HG03066 (cell line): Measurements from ENCODE around the gene DOK4.
"Not testable (repeated sequence)": the region's sequence is repeated elsewhere in the genome, so short reads cannot be mapped to it uniquely, and the experiment has no call there.

Experiments
- ATAC-seq: cut with Tn5 transposase; IDR thresholded peaks from one replicate; pipeline ENCODE4 v1.9.1; 2021; ENCODE audit warnings: low read depth; ENCODE audit not compliant: unreplicated experiment

Gene DOK4

DNA sequence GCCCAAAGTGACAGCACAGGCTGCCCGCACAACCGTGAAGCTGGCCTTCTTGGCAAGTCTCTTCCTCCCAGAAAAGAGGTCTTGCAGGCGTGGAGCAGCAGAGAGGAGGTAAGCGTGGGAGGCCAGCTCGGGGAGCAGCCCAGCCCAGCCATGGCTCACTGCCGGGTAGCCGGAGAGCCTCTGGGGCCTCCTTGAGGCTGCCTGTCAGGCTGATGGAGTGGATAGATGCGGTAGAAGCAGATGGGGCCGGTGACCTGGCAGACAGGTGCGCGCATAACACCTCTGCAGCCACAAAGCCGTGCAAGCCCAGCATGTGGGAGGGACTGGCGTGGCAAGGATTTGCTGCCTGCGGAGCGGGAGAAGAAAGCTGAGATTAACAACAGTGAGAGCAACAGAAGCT, 17.1 kb upstream of the DOK4 start:
- no peak for ATAC-seq

GRCh38 chr16:57502048-57502775, 15.9 kb upstream of the DOK4 start:
- no peak for ATAC-seq

DNA sequence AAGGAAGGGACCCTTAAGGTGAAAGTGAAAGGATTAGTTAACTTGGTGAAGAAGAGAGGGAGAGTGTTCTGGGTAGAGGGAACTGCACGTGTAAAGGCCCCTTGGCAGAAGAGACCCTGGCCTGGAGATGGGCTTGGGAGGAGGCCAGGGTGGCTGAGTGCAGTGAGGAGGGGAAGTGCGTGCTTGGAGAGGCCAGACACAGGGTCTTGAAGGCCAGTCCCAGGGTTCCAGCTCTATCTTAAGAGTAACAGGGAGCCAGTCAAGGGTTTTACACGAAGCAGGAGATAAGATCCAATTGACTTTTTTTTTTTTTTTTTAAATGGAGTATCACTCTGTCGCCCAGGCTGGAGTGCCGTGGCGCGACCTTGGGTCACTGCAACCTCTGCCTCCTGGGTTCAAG, 15.2 kb upstream of the DOK4 start:
- no peak for ATAC-seq

GRCh38 chr16:57500578-57501111, 14.4 kb upstream of the DOK4 start:
- ATAC-seq = no peak

GRCh38 chr16:57499941-57500340, 13.6 kb upstream of the DOK4 start:
- ATAC-seq = not testable (repeated sequence)

GRCh38 chr16:57498031-57498430, 11.7 kb upstream of the DOK4 start:
- ATAC-seq = no peak

DNA sequence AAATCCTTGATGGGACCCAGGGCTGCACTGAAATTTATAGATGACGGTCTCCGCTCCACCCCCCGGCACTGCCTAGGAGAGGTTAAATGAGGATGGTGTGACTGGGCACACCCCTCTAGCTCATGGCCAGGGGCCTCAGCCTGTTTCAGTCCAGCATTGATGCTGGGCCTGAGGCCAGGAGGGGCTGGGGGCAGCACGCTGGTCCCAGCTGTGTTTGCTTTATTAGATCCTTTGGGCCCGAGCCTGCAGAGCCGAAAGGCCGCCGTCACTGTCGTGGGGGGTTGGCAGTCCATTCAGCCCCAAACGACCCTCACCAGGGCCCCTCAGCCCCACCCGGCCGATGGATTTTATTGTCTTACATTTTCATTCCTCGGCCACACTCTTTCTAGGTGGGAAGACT, 10.8 kb upstream of the DOK4 start:
- ATAC-seq = no peak

- no peak for ATAC-seq
Measured at GRCh38 chr16:57493767-57494166, 7.5 kb upstream of the DOK4 start.

DNA sequence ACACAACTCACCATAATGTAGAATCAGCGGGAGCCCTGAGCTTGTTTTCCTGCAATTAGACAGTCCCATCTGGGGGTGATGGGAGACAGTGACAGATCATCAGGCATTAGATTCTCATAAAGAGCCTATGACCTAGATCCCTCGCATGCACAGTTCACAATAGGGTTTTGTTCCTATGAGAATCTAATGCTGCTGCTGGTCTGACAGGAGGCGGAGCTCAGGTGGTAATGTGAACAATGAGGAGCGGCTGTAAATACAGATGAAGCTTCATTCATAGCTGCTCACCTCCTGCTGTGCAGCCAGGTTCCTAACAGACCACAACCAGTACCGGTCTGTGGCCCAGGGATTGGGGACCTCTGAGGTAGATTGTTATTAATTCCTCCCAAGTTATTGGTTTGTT, 2.9 kb upstream of the DOK4 start:
- ATAC-seq = no peak

- ATAC-seq = peak; percentile 13
Measured at GRCh38 chr16:57486858-57487834, 853 bp upstream of the DOK4 start.

DNA sequence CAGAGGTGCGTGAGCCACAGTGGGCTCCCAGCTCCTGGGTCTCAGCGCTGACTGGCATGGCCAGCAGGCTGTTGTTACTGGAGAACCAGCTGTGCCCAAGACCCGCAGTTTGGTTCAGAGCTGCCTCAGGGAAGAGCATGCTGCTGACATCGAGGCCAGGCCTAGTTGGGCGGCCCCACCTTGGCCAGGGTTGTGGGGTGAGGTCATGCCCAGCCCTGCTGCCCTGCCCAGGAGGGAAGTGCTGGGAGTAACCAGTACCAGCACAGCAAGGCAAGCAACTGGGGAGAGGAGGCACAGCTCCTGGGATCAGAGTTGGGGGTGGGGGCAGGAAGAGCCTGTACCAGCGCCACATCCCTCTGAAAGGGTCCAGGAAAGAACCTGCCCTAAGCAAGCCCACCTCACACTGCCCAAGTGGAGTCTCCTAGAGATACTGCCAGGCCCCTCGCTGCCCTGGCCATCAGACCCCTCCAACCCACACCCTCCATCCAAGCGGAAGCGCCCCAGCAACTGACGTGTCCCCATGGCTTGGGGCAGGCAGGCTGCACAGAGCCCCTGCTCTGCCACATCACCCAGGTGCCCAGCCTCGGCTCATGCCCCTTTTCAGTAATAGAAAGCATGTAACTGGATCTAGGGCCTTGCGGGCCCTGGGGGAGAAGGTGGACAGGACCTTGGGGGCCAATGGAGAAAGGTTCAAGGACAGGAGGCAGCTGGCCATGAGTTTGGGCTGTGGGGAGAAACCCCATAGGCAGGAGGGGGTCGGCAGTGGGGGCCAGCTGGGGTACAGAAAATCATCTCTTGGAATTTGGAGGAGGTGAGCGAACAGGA, 990 bp downstream of the DOK4 start:
- ATAC-seq = no peak

DNA sequence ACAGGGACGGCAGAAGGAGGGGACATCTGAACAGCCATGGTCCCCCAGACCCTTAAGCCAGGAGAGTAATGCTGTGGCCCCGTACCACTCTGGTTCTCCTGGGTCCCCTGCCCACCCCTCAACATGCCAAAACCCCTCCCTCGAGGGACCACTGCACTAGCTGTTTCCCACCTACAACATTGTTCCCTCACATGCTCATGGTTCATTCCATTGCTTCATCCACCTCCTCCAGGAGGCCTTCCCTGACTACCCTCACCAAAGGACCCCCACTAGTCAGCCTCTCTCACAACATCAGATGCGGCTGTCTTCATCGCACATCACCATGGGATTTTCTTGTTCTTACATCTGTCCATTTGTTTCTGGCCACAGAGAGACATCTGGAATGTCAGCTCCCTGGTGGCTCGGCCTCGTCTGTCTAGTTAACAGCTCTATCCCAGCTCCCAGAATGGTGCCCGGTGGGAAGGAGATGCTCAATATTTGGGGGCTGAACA, 1.7 kb downstream of the DOK4 start:
- no peak for ATAC-seq

- ATAC-seq = no peak
Measured at GRCh38 chr16:57483725-57484514, 2.4 kb downstream of the DOK4 start.

- ATAC-seq = no peak
Measured at GRCh38 chr16:57482845-57483545, 3.3 kb downstream of the DOK4 start.

GRCh38 chr16:57481421-57481820, 4.9 kb downstream of the DOK4 start:
- no peak for ATAC-seq

DNA sequence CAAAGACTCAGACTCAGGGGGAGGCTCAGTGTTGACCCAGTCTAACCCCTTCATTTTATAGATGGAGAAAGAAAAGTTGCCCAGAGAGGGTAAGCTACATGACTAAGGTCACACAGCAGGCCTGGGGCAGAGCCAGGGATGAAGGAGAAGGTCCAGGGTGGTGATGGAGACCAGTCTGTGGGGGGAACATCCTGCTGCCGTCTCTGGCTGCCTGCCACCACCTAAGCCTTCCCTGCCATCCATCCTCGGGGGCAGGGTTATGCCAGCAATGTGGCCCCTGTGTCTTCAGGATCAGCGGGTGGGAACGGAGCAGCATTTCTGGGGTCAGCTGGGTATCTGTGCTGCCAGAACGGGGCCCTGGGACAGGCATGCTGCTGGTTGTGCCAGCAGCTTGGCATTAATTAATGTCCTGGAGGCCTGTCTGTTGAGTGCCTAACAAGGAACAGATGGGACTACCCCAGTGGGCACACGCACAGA, 5.5 kb downstream of the DOK4 start:
- no peak for ATAC-seq

DNA sequence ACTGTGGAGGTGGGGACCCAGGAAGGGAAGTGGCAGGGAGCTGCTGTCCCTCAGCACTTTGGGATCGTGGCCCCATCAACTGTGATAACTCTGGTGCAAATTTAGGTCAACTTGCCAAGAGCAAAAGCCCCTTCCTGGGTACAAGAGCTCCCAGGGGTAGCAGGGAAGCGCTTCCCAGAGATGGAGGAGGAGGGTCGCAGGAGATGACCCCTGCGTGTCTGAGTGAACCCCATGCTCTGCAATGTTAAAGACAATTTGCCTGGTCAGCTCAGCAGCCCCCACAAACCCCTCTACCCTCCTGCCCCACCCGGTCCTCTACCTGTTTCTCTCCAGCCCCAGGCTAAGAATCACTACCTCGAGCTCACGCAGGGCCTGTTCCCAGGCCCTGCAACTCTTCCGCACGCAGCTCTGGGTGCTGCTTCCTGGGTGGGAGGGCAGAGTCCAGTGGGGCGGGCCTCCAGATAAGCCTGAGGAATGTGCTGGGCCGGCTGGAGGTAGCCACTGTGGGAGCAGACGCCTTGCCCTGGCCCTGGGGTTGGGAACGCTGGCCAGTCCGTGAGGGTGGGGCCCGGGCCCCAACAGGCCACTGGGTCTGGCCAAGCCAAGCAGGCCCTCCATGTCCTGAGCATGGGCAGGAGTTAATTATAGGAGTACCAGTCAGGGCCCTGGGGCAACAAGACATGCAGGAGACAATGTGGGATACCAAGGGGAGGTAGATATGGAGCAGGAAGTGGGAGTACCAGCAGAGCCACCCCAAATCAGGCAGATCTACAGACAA, 6.1 kb downstream of the DOK4 start:
- no peak for ATAC-seq
